GM13977 (cell line): Measurements from ENCODE around the gene PIK3R5.

ENCODE experiments used
- DNase-seq: peaks from one replicate; pipeline ENCODE4 v3.0.0; 2012; ENCODE audit warnings: low spot score
- in situ Hi-C: fragments of 300-500 bp; cut with MboI; formaldehyde crosslinking; loops from one replicate; pipeline ENCODE4 v1.12.0; 2022; ENCODE audit warnings: low sequenced_read_pairs, low pct_unique_long_range_greater_than_20kb, mixed read lengths, inconsistent platforms; ENCODE audit not compliant: unreplicated experiment
- TF ChIP-seq, protein P1 (sequence below): IDR thresholded peaks from 2 replicates; pipeline ENCODE4 v1.5.1; 2012; ENCODE audit warnings: mild to moderate bottlenecking, control low read depth; ENCODE audit not compliant: insufficient read depth; ENCODE audit errors: extremely low read depth, missing control alignments

The PIK3R5 gene

GRCh38 chr17:8946476-8946875, 19.0 kb downstream of the PIK3R5 start:
- TF ChIP-seq, protein P1, sequence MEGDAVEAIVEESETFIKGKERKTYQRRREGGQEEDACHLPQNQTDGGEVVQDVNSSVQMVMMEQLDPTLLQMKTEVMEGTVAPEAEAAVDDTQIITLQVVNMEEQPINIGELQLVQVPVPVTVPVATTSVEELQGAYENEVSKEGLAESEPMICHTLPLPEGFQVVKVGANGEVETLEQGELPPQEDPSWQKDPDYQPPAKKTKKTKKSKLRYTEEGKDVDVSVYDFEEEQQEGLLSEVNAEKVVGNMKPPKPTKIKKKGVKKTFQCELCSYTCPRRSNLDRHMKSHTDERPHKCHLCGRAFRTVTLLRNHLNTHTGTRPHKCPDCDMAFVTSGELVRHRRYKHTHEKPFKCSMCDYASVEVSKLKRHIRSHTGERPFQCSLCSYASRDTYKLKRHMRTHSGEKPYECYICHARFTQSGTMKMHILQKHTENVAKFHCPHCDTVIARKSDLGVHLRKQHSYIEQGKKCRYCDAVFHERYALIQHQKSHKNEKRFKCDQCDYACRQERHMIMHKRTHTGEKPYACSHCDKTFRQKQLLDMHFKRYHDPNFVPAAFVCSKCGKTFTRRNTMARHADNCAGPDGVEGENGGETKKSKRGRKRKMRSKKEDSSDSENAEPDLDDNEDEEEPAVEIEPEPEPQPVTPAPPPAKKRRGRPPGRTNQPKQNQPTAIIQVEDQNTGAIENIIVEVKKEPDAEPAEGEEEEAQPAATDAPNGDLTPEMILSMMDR, result no peak
- in situ Hi-C loops, result no loop called here
- DNase-seq, result no peak

- in situ Hi-C loops, result no loop called here
- TF ChIP-seq, protein P1, result no peak
- DNase-seq, result no peak
Measured at GRCh38 chr17:8946071-8946470, 19.4 kb downstream of the PIK3R5 start.

DNA sequence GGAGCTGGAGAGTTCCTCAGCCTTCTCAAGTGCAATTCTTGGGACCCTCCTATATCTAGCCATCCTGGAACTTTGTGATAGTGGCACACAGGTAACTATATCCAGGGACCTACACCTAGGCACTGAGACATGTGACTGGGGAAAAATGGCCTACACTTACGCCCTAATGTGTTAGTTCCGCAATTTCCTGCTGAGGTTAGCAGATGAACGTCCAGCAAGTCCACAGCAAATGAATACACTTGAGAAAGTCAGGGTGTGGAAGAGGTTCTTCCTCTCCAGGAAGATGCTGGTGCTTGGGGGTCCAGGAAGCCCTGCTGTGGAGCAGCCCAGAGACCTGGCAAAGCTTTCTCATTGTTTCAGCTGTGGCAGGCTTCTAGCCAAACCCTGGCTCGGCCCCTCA, 20.8 kb downstream of the PIK3R5 start:
- in situ Hi-C loops, result no loop called here
- DNase-seq, result no peak
- TF ChIP-seq, protein P1, result no peak

GRCh38 chr17:8944083-8944482, 21.4 kb downstream of the PIK3R5 start:
- TF ChIP-seq, protein P1, result no peak
- in situ Hi-C loops, result no loop called here
- no peak for DNase-seq

GRCh38 chr17:8941980-8942622, 23.4 kb downstream of the PIK3R5 start:
- TF ChIP-seq, protein P1, result no peak
- no peak for DNase-seq
- in situ Hi-C loops, result no loop called here

DNA sequence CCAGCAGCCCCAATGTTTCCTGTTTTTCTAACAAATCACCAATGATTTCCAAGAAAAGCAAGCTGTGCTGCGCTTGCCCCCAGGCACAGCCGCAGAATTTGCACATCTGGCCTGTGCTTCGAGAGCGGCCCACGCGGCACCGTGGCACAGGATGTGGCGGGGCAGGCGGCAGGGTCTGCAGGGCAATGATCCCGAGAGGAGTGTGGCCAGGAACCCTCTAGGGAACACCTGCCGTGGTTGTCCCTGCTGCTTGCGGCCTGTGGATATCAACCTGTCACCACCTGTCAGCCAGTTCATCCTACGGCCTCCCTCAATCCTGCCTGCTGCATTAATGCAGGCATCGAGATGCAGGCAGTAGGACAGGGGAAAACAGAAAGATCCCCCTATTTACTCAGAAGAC, 24.0 kb downstream of the PIK3R5 start:
- in situ Hi-C loops, result no loop called here
- TF ChIP-seq, protein P1, result no peak
- no peak for DNase-seq
